ENCODE measurements around the gene ALX3.

- TF ChIP-seq, protein P1, sequence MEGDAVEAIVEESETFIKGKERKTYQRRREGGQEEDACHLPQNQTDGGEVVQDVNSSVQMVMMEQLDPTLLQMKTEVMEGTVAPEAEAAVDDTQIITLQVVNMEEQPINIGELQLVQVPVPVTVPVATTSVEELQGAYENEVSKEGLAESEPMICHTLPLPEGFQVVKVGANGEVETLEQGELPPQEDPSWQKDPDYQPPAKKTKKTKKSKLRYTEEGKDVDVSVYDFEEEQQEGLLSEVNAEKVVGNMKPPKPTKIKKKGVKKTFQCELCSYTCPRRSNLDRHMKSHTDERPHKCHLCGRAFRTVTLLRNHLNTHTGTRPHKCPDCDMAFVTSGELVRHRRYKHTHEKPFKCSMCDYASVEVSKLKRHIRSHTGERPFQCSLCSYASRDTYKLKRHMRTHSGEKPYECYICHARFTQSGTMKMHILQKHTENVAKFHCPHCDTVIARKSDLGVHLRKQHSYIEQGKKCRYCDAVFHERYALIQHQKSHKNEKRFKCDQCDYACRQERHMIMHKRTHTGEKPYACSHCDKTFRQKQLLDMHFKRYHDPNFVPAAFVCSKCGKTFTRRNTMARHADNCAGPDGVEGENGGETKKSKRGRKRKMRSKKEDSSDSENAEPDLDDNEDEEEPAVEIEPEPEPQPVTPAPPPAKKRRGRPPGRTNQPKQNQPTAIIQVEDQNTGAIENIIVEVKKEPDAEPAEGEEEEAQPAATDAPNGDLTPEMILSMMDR (IDR thresholded peaks at IDR 0.05 in 8 of 11, conservative IDR thresholded peaks at IDR 0.05 in 3 of 11) = no peak
- TF ChIP-seq POLR2A (IDR thresholded peaks at IDR 0.05) (no peak), POLR2AphosphoS5 (IDR thresholded peaks at IDR 0.05) (no peak)
Observed at GRCh38 chr1:110114784-110115183, 44.3 kb upstream of the ALX3 start.

Measured in spleen (tissue), 7 donors.